Stimulated activated CD4-positive, alpha-beta T cell treated with anti-CD3 and anti-CD28 coated beads, Interleukin-2, amount 100 ng/mL, for 24 hours (primary cell): ENCODE data around the gene NQO1.

Experiments used
- DNase-seq, 2 donors: peaks; one replicate each; pipeline ENCODE4 v3.0.0-alpha.2; 2020

Gene NQO1

DNA sequence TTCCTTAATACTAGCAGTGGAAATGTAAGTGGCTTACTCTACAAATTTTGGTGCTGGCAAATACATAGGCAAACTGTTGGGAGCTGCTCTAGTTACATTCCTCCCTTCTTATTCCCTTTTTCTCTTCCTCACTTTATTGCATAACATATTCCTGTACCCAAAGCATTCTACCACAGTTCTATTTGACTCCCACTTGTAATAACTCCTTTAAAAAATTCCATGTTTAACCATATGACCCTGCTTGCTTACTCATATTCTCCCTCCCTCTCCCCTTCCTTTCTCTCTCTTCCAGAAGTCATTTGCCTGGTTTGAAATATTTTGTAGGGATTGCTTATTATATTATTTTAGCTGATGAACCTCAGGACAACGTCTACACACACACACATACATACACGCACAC is 22.7 kb downstream of the NQO1 start:
- DNase-seq = no peak

GRCh38 chr16:69701866-69702265 is 24.5 kb downstream of the NQO1 start:
- DNase-seq = no peak

GRCh38 chr16:69701452-69701851 is 24.9 kb downstream of the NQO1 start:
- DNase-seq = no peak

DNA sequence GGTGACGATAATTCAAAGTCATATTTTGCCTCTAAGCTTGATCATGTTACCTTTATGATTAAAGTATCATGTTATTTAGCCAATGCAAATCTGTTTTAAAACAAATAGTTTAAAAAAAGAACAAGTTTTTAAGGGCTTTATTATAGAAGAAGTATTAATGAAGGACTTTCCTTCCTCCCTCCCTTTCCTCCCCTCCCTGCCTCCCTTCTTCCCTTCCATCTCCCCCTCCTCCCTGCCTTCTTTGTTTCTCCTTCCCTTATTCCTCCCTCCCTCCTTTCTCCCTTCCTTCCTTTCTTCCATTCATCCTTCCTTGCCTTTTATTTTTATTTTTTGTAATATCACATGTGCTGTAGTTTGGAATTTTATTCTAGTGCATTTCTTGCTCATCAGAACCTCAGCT is 26.4 kb downstream of the NQO1 start:
- DNase-seq = no peak

DNA sequence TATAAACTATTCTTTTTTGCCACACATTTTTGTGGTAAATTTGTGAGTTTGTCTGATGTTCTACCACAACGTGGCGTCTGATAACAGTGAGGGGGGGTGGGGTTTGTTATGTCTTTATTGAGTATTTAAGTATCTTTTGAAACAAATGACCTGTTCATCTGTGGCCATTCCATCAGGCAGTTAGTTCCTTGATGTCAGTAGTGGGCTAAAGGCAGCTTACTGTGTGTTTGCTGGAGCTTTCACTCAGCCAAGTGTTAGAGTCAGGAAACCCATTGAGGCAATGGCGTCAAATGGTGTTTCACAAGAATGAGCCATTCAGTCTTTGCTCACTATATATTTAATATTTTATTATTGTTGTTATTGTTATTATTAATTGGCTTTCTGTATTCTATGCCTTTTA is 28.0 kb downstream of the NQO1 start:
- no peak for DNase-seq

- DNase-seq = no peak
Observed at GRCh38 chr16:69693916-69694315, 32.4 kb downstream of the NQO1 start.

DNA sequence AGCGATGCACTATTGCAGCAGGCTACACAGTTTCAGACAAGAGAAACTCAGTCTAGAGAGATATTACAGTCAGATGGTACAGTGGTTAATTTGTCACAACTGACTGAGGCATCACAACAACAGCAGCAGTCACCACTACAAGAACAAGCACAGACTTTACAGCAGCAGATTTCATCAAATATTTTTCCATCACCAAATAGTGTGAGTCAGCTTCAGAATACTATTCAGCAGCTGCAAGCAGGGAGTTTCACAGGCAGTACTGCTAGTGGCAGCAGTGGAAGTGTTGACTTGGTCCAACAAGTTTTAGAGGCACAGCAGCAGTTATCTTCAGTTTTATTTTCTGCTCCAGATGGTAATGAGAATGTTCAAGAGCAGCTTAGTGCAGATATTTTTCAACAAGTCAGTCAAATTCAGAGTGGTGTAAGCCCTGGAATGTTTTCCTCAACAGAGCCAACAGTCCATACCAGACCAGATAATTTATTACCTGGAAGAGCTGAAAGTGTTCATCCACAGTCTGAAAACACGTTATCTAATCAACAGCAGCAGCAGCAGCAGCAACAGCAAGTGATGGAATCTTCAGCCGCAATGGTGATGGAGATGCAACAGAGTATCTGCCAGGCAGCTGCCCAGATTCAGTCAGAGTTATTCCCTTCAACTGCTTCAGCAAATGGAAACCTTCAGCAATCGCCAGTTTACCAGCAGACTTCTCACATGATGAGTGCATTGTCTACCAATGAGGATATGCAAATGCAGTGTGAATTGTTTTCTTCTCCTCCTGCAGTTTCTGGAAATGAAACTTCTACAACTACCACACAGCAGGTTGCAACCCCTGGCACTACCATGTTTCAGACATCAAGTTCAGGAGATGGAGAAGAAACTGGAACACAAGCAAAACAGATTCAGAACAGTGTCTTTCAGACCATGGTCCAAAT is 34.1 kb downstream of the NQO1 start:
- DNase-seq = no peak

DNA sequence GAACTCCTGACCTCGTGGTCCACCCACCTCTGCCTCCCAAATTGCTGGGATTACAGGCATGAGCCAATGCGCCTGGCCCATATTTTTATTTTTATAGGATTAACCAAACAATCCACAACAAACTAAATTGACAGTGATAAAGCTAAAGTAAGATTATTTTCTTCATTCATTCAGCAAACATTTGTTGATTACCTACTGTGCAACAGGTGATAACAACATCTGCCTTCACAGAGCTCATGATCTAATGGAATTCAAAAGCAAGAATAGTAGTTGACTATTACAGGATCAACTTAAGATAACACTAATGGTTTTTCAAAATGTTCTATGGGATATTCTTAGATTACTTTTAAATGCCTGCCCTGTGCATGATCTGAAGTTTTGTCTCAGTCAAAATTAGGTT is 37.8 kb downstream of the NQO1 start:
- DNase-seq = no peak

DNA sequence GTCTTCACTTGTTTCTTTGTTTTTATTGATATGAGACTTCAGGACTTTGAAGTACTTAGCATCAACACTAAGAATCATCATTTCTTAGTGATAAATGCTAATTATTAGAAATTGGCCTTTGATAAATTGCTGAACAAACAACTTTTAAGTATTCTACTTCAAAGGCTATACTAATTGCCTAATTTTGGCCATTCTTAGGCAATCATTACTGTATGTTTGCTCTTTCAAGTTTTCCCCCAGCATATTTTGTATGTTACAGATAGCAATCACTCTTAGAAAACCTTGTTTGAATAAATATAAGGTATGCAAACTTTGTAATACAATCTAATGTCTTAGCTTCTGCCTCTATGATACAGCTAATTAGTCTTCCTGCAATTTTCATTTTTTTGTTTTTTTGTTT is 46.0 kb downstream of the NQO1 start:
- DNase-seq = no peak

GRCh38 chr16:69672998-69673713 is 53.2 kb downstream of the NQO1 start:
- no peak for DNase-seq

GRCh38 chr16:69672315-69672997 is 53.9 kb downstream of the NQO1 start:
- DNase-seq = no peak

- no peak for DNase-seq
Observed at GRCh38 chr16:69669577-69669976, 56.8 kb downstream of the NQO1 start.

DNA sequence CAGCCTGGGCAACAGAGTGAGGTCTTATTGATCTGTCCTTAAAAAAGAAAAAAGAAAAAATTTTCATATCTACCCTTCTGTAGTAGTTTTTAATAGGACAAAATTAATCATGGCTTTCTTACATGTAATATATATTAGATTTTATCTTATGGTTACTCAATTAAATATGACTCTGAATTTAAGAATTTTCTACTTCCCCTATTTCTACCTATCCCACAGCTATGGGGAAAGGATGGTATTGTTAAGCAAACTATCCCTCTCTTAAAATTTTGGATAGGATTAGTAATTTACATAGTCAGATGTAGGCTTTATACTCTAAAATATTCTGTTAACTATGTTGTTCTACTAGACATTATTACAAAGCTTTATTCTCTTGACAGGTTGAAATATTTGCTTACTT is 62.5 kb downstream of the NQO1 start:
- DNase-seq = no peak

DNA sequence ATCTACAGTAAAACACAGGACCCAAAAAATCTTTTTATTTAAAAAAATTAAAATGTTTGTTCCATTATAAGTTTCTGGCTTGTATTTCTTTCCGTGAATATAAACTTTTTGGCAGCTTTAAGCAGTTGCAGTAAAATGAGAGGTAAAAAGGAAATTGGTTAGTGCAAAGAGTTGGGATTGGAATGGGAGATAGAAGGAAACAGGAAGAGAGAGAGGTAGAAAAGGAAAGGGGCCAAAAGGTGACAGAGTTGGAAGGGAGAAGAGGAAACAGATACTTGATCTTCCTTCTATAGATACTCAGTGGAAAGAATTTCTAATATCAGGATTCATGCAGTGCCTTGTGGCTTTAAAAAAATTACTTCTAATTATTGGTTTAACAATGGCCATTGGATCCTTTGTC is 63.5 kb downstream of the NQO1 start:
- no peak for DNase-seq

DNA sequence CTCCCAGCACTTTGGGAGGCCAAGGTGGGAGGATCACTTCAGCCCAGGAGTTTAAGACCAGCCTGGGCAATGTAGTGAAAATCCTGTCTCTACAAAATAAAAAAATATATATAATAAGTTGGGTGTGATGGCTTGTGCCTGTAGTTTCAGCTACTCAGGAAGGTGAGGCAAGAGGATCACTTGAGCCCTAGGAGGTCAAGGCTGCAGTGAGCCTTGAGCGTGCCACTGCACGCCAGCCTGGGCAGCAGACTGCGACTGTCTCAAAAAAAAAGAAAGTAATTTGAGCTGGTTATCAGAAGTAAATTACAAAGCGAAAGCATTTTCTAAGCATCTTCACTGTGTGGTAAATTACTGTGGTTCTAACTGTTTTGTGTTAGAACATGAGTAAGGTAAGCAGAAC is 66.2 kb downstream of the NQO1 start:
- DNase-seq = no peak
